Mesodermal cell (in vitro differentiated cells): Measurements from ENCODE around the gene GPRC5B.
A peak's percentile ranks its signal among the peaks of the same experiment; 100 is the strongest.

Experiments used
- H3K27ac ChIP-seq: 2 replicates; pipeline ENCODE4 v1.7.0; 2013; ENCODE audit warnings: mild to moderate bottlenecking, low read depth, low read length, moderate library complexity; ENCODE audit not compliant: severe bottlenecking
- H3K36me3 ChIP-seq: 2 replicates; pipeline ENCODE4 v1.7.1; 2013; ENCODE audit warnings: mild to moderate bottlenecking, low read length, moderate library complexity; ENCODE audit not compliant: control insufficient read depth, insufficient read depth
- H3K4me1 ChIP-seq: one replicate; pipeline ENCODE4 v1.7.1; 2013; ENCODE audit warnings: mild to moderate bottlenecking, low read length; ENCODE audit not compliant: insufficient read depth, control insufficient read depth, poor library complexity, severe bottlenecking
- H3K4me3 ChIP-seq: 2 replicates; pipeline ENCODE4 v1.7.0; 2013; ENCODE audit warnings: low read length, control low read depth, mild to moderate bottlenecking; ENCODE audit not compliant: insufficient read depth, poor library complexity, severe bottlenecking; ENCODE audit errors: extremely low read depth
- H3K9me3 ChIP-seq: 2 replicates; pipeline ENCODE4 v1.7.1; 2013; ENCODE audit warnings: mild to moderate bottlenecking, low read length, moderate library complexity; ENCODE audit not compliant: control insufficient read depth
- WGBS, 2 experiments: methylation state at CpG; one replicate each; pipeline ENCODE4 v1.1.5; 2013; ENCODE audit warnings: missing lambda C conversion rate in 2 of 2; ENCODE audit not compliant: insufficient coverage in 2 of 2; 5-methylcytosine and 5-hydroxymethylcytosine counted together

GPRC5B gene

DNA sequence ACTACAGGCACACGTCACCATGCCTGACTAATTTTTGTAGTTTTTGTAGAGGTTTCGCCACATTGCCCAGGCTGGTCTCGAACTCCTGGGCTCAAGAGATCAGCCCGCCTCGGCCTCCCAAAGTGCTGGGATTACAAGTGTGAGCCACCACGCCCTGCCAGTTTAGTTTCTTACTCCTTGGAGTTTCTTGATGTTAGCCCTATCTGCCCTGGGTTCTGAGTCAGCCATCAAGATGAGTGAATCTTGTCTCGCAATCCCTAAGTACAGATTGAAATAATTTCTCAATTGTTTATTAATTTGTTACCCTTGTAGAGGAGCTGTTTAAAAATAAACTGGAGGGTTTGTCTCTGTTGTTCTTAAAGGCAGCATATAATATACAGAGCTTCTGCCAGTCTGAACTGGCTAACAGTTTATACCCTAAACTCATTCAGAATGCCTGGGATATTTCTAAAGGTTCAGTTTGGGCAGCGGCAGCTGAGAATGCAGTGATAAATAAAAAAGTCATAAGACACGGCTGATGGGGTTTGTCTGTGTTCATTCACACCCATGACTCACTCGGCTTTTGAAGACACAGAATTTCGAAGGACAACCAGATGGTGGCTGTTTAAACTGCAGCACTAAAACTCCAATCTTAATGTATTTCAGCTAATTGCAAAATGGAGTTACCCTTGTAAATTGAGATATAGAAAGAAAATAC lies 39.6 kb downstream of the GPRC5B start:
- Histone ChIP-seq H3K27ac (peak overlapping the region; percentile 12), H3K4me1 (no peaks in the 10 kb centered on the region), H3K4me3 (no peak overlapping the region), H3K36me3 (no peaks in the 10 kb centered on the region), H3K9me3 (no peaks in the 10 kb centered on the region)
- WGBS, 2 experiments: 90% methylated on average over 8 of the region's 11 CpGs

DNA sequence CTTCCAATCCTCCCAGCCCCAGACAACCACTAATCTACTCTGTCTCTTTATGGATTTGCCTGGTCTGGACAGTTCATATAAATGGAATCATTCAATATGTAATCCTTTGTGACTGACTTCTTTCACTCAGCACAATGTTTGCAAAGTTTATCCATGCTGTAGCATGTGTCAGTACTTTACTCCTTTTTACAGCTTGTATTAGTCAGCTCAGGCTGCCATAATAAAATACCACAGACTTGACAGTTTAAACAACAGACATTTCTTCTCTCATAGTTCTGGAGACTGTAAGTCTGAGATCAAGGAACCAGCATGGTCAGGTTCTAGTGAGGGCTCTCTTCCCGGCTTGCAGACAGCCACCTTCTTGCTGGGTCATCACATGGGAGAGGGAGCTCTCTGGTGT lies 41.3 kb downstream of the GPRC5B start:
- no peaks in the 10 kb centered on the region for H3K9me3 ChIP-seq
- H3K4me1 ChIP-seq: no peaks in the 10 kb centered on the region
- no peak overlapping the region for H3K4me3 ChIP-seq
- no CpG with 5 or more reads among the region's 1 CpG for whole genome bisulfite sequencing, 2 experiments
- H3K27ac ChIP-seq: no peak overlapping the region
- H3K36me3 ChIP-seq: no peaks in the 10 kb centered on the region

- WGBS, 2 experiments: 86 to 100% methylated on average over 1 to 2 of the region's 6 CpGs
- Histone ChIP-seq H3K36me3 (no peaks in the 10 kb centered on the region), H3K9me3 (no peaks in the 10 kb centered on the region), H3K27ac (no peak overlapping the region), H3K4me3 (no peak overlapping the region), H3K4me1 (no peaks in the 10 kb centered on the region)
These were observed 42.1 kb downstream of the GPRC5B start for GRCh38 chr16:19842426-19843157.

- Histone ChIP-seq H3K4me1 (no peaks in the 10 kb centered on the region), H3K36me3 (no peaks in the 10 kb centered on the region), H3K9me3 (no peaks in the 10 kb centered on the region), H3K4me3 (no peak overlapping the region), H3K27ac (no peak overlapping the region)
- 90 to 92% methylated on average over 2 of the region's 3 CpGs for WGBS, 2 experiments
These were observed 43.5 kb downstream of the GPRC5B start for GRCh38 chr16:19841184-19841583.

- 100% methylated on average over 3 of the region's 3 CpGs; no CpG with 5 or more reads in 1 of the 2 experiments for WGBS, 2 experiments
- Histone ChIP-seq H3K36me3 (no peaks in the 10 kb centered on the region), H3K4me3 (no peak overlapping the region), H3K4me1 (no peaks in the 10 kb centered on the region), H3K9me3 (no peaks in the 10 kb centered on the region), H3K27ac (no peak overlapping the region)
These were observed 44.0 kb downstream of the GPRC5B start for GRCh38 chr16:19840524-19841110.

DNA sequence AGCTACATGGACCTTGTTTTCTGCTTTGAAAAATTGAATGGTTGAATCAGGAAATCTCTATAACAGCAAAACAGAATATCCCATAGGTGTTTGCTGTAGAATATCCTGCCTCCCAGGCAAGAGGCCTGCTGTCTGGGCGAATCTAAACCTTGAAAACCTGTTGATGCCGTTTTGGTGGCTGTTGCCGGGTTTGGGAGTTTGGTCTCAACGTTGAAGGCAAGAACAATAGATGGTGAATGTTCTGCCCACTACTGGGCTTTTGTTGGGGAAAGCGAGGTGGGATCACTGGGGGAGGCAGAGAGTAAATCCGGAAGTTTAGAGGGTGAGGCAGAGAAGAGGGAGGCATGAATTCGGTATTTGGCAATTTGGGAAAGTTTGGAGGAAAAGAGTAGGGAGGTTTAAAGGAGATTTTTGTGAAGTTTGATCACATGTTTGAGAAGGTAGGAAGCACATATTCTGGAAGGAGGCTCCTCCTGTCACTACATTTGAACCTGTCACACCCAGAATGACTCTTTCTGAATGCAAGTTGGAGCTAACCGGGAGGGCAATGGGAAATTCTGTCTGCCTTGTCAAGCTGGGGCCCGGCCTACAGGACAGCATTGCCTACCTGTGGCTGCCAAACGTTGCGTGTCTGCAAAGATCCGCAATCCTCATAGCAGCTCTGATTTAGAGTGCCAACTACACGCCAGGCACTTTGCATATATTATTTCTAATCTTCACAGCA lies 46.5 kb downstream of the GPRC5B start:
- H3K36me3 ChIP-seq: no peaks in the 10 kb centered on the region
- peak overlapping the region; percentile 42 for H3K27ac ChIP-seq
- H3K4me3 ChIP-seq: no peak overlapping the region
- no peaks in the 10 kb centered on the region for H3K9me3 ChIP-seq
- H3K4me1 ChIP-seq: no peaks in the 10 kb centered on the region
- WGBS, 2 experiments: 48 to 49% methylated on average over 12 to 13 of the region's 13 CpGs

GRCh38 chr16:19837331-19837980 lies 47.2 kb downstream of the GPRC5B start:
- Histone ChIP-seq H3K27ac (peak overlapping the region; percentile 42), H3K36me3 (no peaks in the 10 kb centered on the region), H3K4me1 (no peaks in the 10 kb centered on the region), H3K4me3 (no peak overlapping the region), H3K9me3 (no peaks in the 10 kb centered on the region)
- WGBS, 2 experiments: 88 to 89% methylated on average over 2 to 4 of the region's 6 CpGs

DNA sequence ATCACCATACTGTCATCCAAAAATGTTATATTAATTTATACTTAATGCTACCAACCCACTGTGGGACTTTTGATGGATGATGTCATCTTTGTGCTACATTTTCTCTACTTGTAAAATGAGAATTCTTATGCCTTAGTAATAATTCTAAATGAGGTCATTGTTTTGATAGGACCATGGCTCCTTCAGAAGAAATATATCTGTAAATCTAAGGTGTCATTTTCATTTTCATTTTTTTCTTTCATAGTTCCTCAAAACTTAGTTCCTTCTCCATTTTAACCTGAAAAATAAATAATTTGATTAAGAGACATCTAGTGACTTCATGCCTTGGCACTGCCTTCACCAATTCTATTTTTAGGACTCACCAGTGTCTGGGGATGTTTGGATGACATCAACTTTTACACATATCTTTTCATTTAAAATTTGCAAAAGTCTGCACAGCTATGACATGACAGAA lies 48.7 kb downstream of the GPRC5B start:
- Histone ChIP-seq H3K27ac (no peak overlapping the region), H3K9me3 (no peaks in the 10 kb centered on the region), H3K36me3 (no peaks in the 10 kb centered on the region), H3K4me3 (no peak overlapping the region), H3K4me1 (peaks cover 6% of the 10 kb centered on the region)

DNA sequence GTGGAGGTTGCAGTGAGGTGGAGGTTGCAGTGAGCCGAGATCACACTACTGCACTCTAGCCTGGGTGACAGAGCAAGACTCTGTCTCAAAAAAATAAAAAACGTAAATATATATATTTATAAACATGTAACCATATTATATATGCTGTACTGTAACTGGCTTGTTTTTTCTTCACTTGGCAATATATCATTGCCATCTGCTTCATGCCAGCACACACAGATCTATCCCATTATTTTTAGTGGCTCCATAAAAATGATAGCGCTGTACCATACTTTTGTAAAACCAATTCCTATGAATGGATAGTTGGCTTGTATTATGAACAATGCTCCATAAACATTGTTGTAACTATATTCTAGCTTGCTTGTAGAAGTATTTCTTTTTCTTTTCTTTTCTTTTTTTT lies 49.5 kb downstream of the GPRC5B start:
- Histone ChIP-seq H3K27ac (no peak overlapping the region), H3K36me3 (peaks cover 5% of the 10 kb centered on the region)
- no CpG with 5 or more reads among the region's 3 CpGs for WGBS, 2 experiments

DNA sequence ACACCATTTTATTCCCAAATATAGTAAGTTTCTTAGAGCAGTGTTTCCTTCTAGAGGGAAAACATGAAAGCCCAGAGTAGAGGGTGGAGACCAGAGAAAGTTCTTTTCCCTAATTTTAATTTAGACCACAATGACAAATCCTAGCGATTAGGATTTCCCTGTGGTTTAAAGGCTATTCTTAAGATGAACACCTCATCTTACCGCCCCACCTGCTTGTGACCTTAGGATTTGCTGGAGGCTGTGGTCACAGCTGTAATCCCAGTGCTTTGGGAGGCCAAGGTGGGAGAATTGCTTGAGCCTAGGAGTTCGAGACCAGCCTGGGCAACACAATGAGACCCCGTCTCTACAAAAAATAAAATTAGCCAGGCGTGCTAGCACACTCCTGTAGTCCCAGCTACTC lies 51.1 kb downstream of the GPRC5B start:
- WGBS, 2 experiments: 75 to 87% methylated on average over 2 to 3 of the region's 5 CpGs
- H3K27ac ChIP-seq: no peak overlapping the region
- no peaks in the 10 kb centered on the region for H3K9me3 ChIP-seq
- H3K36me3 ChIP-seq: peaks cover 5% of the 10 kb centered on the region
- H3K4me1 ChIP-seq: peaks cover 6% of the 10 kb centered on the region
- no peak overlapping the region for H3K4me3 ChIP-seq

More for the DNA sequence above, 49.5 kb downstream of the GPRC5B start:
- H3K4me3 ChIP-seq: no peak overlapping the region
- no peaks in the 10 kb centered on the region for H3K9me3 ChIP-seq
- peaks cover 6% of the 10 kb centered on the region for H3K4me1 ChIP-seq
